VCaP (cell line): Measurements from ENCODE around the gene EHD3.

Experiments
- H3K27ac ChIP-seq: fragments of 450-650 bp; 2 replicates; pipeline ENCODE4 v1.5.1; 2017
- CTCF ChIP-seq: fragments of 450-650 bp; conservative IDR thresholded peaks from 2 replicates; pipeline ENCODE4 v1.5.1; 2017; ENCODE audit warnings: mild to moderate bottlenecking, moderate library complexity

EHD3 gene

GRCh38 chr2:31251018-31251417 lies 17.1 kb downstream of the EHD3 start:
- no peak overlapping the region for H3K27ac ChIP-seq
- TF ChIP-seq CTCF = no peak

DNA sequence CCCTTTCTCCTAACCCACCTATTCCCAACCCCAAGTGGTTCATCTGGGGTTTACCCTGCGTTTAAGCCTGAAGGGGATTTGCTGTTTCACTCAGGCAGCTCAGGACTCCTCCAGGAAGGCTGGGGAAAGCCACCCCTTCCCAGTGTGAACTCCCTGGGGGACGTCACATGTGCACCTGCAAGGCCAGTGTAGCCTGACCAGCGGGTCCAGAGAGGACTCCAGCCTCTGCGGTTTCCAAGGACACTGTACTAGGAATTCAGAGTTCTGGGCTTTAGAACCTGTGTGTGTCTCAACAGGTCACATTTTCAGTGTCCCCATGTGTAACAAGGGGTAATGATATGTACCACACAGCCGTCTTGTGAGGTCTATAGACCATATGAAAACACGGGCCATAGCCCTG lies 17.9 kb downstream of the EHD3 start:
- no peak for TF ChIP-seq CTCF
- H3K27ac ChIP-seq = no peak overlapping the region

GRCh38 chr2:31253356-31254131 lies 19.6 kb downstream of the EHD3 start:
- H3K27ac ChIP-seq = no peak overlapping the region
- no peak for TF ChIP-seq CTCF

- no peak overlapping the region for H3K27ac ChIP-seq
- no peak for TF ChIP-seq CTCF
These were observed 20.6 kb downstream of the EHD3 start for GRCh38 chr2:31254237-31255203.

DNA sequence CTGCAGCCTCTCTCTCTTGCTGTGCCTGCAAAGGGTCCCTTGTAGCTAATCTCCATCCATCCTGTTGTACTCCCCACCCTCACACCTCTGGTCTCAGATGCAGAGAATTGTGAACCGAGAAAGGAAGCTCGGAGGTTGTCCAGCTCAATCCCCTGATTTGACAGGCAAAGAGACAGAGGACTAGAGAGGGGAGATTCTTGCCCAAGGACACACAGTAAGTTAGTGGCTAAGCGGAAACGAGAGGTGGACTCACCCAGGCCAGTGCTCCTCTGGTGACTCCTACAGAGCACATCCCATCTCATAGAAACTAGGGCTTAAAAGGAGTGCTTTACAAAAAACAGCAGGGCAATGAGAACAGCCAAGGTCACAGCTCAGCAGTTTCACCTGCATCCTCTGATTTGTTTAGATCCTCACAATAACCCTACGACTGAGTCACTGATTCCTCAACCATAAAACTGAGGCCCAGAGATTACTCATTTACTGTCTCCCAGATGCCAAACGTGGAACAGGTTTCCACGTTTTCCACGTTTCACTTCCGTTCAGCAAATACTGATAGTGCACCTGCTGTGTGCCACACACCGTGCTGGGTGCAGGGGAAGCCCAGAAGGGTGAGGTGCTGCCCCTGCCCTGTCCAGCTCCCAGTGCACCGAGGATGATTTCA lies 22.1 kb downstream of the EHD3 start:
- H3K27ac ChIP-seq = no peak overlapping the region
- no peak for TF ChIP-seq CTCF

GRCh38 chr2:31256611-31257382 lies 22.8 kb downstream of the EHD3 start:
- H3K27ac ChIP-seq = no peak overlapping the region
- no peak for TF ChIP-seq CTCF
